ENCODE results near the gene NANOS2.

DNA sequence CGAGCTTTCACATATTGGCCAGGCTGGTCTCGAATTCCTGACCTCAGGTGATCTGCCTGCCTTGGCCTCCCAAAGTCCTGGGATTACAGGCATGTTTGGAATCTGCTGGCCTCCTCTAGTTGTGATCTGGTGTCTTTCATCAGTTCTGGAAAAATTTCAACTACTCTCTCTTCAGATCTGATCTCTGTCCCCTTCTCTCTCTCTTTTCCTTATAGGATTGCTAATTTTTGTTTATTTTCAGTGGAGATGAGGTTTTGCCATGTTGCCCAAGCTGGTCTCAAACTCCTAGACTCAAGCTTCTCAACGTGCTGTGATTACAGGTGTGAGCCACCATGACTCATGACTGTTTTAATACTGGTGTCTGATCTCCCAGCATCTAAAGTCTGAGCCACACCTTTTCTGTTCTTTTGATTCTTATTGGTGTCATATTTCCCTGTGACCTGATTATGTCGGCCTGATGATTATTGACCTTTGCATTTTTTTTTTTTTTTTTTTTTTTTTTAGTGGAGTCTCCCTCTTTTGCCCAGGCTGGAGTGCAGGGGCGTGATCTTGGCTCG lies 10.4 kb upstream of the NANOS2 start:
- TF ChIP-seq, protein P1, sequence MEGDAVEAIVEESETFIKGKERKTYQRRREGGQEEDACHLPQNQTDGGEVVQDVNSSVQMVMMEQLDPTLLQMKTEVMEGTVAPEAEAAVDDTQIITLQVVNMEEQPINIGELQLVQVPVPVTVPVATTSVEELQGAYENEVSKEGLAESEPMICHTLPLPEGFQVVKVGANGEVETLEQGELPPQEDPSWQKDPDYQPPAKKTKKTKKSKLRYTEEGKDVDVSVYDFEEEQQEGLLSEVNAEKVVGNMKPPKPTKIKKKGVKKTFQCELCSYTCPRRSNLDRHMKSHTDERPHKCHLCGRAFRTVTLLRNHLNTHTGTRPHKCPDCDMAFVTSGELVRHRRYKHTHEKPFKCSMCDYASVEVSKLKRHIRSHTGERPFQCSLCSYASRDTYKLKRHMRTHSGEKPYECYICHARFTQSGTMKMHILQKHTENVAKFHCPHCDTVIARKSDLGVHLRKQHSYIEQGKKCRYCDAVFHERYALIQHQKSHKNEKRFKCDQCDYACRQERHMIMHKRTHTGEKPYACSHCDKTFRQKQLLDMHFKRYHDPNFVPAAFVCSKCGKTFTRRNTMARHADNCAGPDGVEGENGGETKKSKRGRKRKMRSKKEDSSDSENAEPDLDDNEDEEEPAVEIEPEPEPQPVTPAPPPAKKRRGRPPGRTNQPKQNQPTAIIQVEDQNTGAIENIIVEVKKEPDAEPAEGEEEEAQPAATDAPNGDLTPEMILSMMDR (conservative IDR thresholded peaks at IDR 0.05; ENCODE audit: low read depth, low read length) = no peak
- TF ChIP-seq EZH2 (IDR thresholded peaks at IDR 0.05; ENCODE audit: low read length, unreplicated experiment) (no peak), EZH2phosphoT487 (IDR thresholded peaks at IDR 0.05; ENCODE audit: borderline replicate concordance, low read length) (no peak)
